NCI-H2107 (cell line): Measurements from ENCODE around the gene NFIA.

ENCODE experiments used
- DNase-seq: peaks from one replicate; lab custom pipeline; 2025; lab: John Stamatoyannopoulos, UW

NFIA gene

DNA sequence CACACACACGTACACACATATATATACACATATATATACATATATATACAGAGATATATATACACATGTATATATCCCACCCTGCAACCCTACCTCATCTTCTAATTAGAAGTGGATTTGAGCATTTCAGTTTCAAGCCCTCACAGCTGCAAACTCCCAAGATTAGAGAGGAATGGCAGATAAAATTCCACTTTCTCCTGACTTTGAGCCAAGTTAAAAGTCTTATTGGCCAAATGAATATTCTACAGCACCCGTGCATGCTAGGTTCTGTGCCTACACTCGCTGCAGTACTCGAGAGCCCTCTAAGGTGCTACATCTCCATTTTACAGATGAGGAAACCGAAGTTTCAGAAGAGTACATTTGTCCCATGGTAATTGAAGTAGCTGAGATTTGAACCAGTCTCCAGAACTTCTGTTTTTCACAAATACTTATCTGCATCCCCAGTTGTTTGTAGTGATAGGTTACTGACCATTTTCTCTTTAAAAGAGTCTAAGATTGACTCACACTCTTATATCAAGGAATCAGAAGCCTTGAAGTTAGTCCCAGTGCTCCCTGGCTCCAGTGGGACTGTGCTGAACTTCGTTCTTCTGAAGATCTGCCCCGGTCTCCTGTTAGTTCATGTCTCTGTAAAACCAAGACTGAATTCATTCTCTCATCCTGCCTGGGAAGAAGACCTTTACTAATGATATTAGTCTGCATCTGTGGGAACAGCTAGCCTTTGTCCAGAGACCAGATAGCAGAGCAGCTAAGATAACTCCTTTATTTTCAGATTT lies 350.4 kb downstream of the NFIA start:
- DNase-seq = no peak

DNA sequence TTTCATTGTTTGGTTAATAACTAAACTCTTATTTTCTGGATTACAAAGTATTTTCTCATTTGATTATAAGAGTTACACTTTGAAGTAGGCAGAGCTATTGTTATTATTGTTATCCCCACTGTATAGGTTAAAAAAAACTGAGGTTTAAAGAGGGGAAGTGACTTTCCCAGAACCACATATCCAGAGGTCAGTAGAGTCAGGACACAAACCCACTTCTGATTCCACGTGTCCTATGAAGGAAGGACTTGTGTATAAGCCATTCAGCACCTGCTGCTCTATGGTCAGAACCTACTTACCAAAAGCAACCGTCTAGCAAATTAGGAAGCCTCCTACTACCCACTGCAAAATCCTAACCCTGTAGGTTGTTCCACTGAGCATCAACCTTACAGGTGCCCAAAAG lies 351.3 kb downstream of the NFIA start:
- DNase-seq = no peak

DNA sequence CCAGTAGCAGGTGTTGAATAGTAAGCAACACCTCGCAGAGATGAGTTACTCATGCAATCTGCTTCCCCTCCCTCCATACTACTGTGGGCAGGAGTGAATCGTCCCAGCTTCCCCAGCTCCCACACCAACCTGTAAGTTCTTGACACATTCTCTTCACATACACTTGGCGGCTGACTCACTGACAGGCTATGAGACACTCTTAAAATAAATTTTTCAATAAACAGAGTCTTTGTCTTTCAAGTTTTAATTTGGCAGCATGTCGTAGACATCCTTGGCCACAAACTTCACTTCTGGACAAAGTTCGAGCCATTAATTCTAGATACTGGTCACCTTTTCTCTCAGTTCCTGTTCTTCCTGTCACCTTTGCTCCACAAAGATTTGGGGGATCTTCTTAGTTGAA lies 351.9 kb downstream of the NFIA start:
- no peak for DNase-seq

DNA sequence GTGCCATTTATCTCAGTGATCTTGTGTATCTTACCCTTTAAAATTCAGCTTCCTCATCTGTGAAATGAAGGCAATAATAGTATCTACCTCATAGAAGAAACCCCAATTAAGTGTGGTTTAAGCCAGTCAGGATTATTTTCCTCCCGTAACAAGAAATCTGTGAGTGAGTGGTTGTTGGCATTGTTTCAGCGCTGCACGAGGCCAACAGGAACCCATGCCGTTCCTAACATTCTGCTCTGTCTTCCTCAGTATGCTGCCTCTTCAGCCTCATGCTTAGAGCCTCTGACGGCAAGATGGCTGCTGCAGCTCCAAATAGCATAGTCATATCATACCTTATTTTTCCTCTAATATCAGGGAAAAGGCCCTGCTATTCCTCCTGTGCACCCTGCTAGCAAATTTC lies 352.9 kb downstream of the NFIA start:
- DNase-seq = no peak

DNA sequence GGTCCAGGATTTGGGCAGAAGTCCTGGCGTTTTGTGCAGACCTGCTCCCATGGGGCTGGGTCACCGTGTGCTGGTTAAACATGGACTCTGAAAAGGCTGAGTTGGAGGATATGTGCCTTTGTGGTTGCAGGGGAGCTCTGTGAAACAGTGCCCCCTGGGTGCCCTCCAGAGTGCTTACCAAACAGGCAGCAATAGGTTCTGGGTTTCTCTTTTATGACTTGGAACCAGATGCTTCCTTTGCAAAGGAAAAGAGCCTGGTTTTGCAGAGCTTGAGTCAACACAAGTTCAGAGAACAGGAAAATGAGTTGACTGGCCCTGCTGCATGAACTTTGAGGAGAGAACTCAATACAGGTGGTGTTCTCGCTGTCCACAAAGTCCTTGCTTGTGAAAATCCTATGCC lies 353.7 kb downstream of the NFIA start:
- no peak for DNase-seq

DNA sequence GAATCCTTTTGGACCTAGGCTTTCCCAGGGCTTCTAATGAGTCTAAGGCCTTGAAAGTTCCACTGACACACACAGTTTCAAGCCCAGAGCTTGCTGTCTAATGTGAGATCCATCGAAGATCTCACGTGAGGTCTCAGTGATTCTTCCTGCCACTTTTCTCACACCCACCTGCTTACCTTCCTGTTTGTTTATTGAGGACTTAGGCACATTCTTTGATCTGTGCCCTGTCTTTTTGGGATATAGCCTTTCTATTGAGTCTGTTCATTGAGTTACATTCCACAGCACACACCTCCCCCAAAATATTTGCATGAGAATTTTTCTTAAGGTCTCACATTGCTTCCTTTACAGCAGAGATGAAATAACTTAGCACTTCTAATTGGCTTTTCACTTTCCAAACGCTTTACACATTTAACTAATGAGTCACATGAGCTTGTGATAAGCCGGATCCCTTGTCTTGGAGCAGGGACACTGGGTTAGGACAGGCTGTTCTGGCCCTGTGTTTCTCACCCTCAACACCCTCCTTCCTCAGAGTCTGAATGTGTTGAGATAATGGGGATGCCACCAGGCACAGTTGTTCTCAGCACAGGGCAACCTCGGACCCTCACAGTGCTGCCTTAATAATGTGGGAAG lies 354.2 kb downstream of the NFIA start:
- no peak for DNase-seq

DNA sequence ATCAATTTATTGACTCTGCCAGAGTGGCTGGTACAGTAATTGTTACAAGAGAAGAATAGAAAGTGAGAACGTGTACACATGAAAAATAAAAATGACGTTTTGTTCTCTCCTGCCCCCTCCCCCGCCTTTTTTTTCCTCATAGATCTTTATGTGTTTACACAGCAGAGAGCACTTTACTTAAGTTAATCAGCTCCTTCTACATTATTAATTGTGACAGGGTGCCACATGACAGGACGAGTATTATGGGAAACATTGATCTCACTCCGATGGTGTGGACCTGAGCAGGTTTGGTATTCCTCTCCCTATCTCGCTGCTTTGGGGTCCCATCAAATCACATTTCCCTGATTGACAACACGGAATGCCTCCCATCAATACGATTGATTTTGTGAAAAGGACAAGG lies 356.9 kb downstream of the NFIA start:
- DNase-seq = no peak

DNA sequence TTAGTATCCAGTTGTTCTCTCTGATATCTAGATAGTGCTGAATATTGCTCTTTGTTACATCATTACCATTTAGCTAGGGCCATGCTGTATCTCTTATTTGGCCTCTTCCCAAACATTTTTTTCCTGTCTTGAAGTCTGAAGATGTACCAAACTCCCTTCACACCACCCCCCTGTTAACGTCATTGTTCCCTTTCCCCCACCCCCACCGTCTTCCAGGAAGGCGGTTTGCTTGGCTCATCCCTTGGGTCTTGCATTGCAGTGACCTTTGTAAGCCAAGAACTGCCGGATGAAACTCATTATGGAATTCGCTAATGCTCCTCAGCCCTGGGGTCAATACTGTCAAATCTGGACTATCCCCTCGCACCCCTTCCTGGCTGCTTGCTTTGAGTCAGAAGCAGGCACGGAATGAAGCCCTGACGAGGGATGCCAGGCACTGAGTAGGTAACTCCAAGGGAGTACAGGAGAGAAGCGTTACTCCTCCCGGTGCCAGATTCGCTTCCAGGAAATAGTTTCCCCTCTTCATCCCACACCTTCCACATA lies 359.4 kb downstream of the NFIA start:
- no peak for DNase-seq

DNA sequence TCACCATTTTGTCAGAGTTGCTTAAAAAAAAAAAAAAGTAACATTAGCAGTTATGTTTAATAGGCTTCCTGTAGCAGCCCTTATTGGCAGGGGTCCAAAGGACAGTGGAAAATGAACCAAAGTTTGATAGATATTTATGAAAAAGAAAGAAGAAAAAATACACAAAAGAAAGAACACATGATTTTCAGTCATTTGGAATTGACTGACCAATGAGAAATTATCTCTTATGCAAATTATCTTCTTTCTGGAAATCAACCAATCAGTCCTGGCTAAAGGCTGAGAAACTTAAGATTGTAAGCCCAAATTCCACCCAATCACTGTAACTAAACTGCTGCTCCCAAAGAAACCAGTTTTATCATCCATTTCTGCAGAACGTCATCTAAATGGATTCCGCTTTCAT lies 360.2 kb downstream of the NFIA start:
- DNase-seq = no peak

DNA sequence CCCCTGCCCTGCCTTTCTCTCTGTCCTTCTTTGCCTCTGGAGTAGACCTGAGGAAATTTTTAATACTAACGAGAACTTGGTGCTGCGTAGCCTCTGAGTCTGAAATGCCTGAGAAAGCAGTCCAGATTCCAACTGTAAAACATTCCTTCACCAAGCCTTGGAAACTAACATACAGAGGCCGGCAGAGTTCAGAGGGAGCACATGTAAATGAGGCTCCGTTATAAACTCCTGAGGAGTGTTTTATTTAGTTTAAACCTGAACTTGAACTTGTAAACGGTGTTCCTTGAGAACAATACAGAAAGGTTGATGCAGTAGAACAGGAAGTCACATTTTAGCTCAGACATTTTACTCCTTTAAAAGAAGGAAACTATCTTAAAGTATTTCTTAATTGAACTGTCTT lies 361.9 kb downstream of the NFIA start:
- DNase-seq = no peak

DNA sequence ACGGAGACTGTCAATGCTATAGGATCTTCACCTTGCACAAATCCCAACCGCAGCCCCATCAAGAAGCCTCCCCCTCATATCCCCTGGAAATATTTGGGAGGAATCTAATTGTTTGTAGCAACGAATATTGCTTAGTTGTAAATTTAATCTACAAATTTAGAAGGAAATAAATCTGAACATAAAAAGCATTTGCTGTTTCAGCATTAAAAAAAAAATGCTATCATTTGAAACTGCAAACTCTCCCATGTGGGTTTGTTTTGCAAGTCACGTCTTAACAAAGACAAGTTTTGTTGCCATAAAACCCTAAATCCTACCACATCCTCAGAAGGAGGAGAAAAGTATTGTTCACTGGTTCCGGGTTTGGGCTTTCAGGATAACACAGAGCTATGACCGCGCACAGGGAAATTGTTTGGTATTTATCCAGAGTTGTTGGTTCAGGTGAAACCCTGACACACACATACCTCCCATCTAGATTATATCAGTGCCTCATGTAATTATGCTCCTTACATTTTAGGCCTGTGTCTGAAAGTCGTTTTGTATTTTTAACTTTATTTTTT lies 363.0 kb downstream of the NFIA start:
- no peak for DNase-seq

DNA sequence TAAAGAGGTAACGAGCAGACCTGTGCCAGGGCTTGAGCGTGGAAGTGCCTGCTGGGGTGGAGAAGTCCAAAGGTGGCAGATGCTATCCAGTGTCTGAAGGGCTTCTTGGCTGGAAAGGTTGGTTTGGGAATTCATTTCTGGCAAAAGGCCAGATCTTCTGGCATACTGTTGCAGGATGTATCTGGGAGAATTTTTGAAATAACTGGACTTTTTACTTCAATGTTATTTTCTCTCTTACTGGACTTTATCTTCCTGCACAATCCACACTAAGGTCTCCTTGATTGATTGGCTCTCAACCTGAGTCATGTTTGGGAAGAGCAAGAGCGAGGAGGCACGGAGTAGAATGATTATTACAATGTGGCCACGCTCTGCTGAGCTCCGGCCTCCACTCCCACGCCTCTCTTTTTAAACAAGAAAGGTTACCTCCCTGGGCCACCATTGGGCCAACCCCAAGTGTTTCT lies 364.2 kb downstream of the NFIA start:
- no peak for DNase-seq

DNA sequence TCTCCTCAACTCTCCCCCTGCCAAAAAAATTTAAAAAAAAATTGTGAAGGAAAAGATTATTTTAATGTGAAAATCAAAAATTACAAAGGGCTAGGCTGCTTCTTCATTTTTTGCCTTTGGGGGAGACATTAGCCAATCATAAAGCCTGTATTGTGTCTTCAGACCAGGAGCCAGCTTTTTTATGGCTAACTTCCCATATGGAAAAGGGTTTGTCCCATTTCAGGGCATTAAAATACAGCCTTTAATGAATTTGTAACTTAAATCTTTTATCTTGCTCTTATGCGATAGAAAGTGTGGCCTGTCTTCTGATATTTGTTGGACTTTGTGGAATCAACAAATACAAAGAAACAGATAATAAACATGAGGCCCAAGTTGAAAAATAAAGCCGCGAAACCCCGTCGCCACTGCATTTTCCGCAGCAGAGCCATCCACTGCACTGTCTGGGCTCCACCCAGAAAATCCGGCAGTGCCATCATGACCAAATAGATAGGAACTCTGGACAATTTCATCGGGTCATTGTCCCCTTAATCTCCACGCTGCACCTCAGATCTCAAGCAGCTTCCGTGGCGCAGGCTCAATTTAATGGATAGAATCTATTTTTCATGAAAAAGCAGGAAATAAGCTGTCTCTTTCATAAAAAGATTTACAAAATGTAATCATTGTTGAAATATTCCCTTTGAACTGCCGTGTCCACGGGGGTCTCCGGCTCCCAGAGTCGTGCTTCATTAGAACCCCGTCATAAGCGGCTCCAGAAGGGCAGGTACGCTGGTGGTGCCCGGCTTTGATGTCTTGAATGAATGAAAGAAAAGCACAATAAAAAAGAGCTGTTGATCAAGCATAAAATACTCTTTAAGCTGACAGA lies 365.0 kb downstream of the NFIA start:
- no peak for DNase-seq

DNA sequence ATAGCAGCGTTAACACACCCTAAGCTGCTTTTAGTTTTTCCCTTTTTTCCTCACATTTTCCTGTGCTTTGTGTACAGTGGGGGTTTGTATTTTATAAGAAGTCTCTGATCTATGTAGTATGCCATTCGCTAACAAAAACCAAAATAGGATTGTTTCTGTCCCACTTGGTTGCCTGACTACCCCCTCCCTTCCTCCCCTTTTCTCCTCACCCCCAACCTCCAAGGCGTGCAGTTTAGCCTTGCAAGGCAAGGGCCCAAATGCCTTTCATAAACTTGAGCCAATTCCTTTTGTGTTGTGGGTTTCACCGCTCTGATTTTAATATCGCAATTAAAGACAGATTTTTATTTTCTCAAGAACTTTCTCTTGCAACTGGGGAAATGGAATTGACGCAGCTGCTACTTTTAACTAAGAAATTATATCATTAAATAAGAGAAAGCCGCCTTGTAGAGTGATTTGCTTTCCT lies 365.6 kb downstream of the NFIA start:
- no peak for DNase-seq

DNA sequence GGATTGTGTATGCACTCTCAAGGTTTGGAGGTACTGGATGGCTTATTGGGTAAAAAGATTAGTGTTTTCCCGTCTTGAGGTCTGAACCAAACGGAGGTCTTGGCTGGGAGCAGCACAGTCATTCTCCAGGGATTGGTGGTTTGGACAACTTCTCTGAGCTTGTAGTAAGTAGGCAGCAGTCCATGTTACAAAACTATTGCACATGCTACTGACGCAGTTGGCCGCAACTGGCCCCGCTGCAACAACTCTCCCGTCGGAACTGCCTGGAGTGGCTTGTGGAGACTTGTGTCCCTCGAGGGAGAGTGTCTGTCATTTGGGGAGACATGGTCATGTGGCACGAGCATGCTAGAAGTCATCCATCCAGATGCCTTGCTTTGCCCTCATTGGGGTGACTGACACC lies 366.6 kb downstream of the NFIA start:
- no peak for DNase-seq

DNA sequence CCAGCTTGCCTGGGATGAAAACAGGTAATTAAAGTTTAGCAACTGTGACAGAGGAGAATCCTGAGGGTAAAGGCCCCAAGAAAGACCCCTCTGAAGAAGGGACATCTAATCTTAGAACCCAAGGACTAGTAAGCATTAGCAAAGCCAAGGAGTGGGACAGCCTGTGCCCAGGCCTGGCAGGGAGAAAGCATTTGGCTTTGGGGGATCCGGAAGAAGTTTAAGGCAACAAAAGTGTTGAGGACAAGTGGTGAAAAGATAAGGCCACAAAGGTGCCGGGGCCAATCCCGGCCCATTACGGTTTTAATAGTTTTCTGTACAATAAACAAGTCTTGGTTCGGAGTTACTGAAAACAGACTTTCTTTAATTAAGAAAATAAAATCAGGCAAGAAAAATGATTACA lies 367.0 kb downstream of the NFIA start:
- DNase-seq = no peak

DNA sequence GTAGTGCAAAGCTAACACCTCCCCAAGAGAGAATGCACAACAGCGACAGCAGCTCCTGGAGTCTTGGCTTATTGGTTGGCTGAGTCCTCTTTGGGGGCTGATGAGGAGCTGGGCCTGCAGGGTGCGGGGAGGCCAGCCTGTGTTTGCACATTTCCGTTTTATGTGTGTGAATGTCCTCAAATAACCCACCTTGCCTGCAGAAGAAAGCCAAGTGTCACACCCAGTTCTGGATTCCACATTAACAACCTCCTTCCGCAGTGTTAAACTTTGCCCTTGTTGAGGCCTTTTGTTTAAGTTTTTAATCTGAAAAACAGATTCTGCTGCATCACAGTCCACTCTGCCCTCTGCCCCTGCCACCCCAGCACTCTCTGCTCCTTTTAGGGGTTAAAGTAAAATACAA lies 368.1 kb downstream of the NFIA start:
- DNase-seq = no peak

DNA sequence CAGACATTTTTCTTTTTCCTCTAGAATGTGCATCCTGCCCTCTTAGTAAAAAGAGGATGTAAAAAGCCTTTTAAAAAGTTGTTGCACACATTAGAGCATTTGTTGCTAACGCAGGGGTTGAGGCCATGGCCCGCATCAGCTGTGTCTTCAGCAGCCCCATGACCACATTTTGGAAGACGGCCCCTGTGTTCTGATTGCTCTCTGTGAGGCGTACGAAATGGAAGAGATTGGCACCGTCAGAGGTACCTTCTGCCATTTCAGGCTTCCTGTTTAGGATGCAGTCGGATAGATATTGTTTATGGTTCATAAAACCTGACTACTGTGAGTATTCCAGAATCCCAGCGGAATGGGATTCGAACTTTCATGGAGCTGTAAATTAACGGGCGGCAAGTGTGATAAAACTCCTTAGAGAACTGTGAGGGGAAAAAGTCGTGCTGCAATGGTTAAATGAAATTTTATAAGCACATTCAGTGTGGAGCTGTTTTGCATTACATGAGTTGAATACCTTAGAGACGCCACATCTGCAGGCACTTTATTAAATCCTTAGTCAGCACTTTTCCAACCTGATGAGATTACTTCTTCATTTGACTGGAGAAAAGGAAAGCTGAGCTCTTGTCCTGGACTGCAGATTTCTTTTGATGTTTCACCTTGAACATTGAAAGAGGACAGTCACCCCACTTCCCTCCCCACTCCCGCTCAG lies 368.7 kb downstream of the NFIA start:
- DNase-seq = no peak

DNA sequence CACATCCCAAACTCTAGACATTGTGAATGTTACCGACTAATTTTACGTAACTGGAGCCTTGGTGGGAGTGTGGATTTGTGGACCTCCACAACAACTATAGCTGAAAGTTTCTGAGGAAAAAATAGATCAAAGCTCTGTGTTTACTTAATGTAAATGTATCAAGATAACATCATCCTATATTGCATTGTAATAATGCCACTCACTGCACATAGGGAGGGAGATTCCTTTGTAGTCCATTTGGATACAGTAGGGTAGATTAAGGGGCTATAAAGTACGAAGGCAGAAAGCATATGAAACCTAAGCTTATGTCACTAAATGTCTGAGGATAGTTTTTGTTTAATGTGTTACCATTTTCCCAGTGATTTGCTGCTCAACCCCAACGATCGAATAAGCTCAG lies 369.2 kb downstream of the NFIA start:
- DNase-seq = no peak

DNA sequence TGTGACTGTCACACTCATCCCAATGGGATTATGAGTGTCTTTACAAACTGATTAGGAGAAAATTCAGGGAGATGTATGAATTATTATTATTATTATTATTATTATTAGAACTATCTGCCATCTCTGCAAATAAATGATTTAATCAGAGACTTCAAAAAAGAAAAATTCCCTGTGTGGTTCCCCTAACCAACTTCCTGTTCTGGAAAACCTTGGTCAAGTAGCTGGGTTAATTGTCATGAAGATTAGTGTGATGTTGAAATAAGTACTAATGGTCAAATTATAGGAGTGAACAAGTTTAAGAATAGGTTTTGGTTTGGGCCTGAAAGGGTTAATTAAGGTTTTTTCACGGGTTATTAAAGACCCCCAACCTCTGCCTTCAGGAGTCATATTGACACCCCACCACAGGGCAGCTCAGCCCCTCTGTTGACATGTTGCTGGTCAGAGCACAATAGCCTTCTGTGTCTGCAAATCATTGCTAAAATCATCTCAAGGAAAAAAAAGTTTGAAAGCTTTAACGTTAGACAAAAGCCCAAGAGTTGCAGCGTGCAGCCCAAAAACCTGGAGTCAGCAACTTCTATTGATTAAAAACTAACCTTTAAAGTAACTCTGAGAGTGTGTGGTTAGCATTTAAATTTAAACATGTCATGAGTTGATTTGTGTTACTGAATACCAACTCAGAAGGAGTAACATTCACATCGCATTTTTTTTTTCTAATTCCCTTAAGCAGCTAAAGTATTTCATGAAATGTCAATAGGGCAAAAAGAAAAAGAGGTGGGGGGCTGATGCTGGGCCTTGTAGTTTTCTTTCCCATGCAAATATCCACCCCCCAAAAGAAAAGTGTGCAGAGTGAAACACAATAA lies 370.0 kb downstream of the NFIA start:
- DNase-seq = no peak
